Esophagus muscularis mucosa (tissue), 4 donors: ENCODE results near the gene LSM11. TPM values are rescaled to one million over a fixed set of nuclear protein-coding genes. Genes with fewer than 3 reads are reported as not detected.
A peak's percentile ranks its signal among the peaks of the same experiment; 100 is the strongest.

Experiments used
- DNase-seq: peaks from one replicate; pipeline ENCODE4 v3.0.0-alpha.2; 2017; ENCODE audit errors: extremely low spot score
- H3K27ac ChIP-seq, 4 donors: fragments of 200-600 bp; sonication (generic); replicated peaks in 1 of 4; 1 replicate in 3 of 4; 2 replicates in 1 of 4; pipeline ENCODE4 v1.5.1; 2016 to 2019; ENCODE audit warnings: mild to moderate bottlenecking in 1 of 4
- H3K27me3 ChIP-seq, 4 donors: fragments of 200-600 bp; sonication (generic); one replicate each; pipeline versions ENCODE4 v1.5.1 to v1.6.0; 2016 to 2019
- H3K36me3 ChIP-seq, 4 donors: fragments of 200-600 bp; sonication (generic); one replicate each; pipeline ENCODE4 v1.5.1; 2016 to 2019
- H3K4me1 ChIP-seq, 4 donors: fragments of 200-600 bp; sonication (generic); one replicate each; pipeline ENCODE4 v1.5.1; 2016 to 2019
- H3K4me3 ChIP-seq, 4 donors: fragments of 200-600 bp; sonication (generic); 1 replicate in 2 of 4; 2 replicates in 2 of 4; pipeline ENCODE4 v1.5.1; 2016 to 2019; ENCODE audit warnings: mild to moderate bottlenecking in 4 of 4, moderate library complexity in 1 of 4
- H3K9me3 ChIP-seq, 4 donors: fragments of 200-600 bp; sonication (generic); 1 replicate in 3 of 4; 2 replicates in 1 of 4; pipeline ENCODE4 v1.5.1; 2016 to 2019
- CTCF ChIP-seq, 3 experiments: fragments of 200-600 bp in 2 of 3; fragments of 450-650 bp in 1 of 3; sonication (generic) in 2 of 3; IDR thresholded peaks; one replicate each; pipeline ENCODE4 v1.5.1; 2017 to 2019; ENCODE audit warnings: antibody characterized with exemption in 3 of 3, mild to moderate bottlenecking in 2 of 3, moderate library complexity in 1 of 3
- EP300 ChIP-seq: sonication (generic); formaldehyde crosslinking; IDR thresholded peaks from one replicate; pipeline ENCODE4 v1.6.1; 2017; ENCODE audit warnings: antibody characterized with exemption
- POLR2A ChIP-seq: fragments of 450-650 bp; IDR thresholded peaks from one replicate; pipeline ENCODE4 v1.6.1; 2017; ENCODE audit warnings: antibody characterized with exemption, moderate library complexity, mild to moderate bottlenecking, low read depth
- POLR2AphosphoS5 ChIP-seq, 2 donors: sonication (generic); formaldehyde crosslinking; IDR thresholded peaks; one replicate each; pipeline ENCODE4 v1.6.1; 2017; ENCODE audit warnings: antibody characterized with exemption in 2 of 2
- WGBS: methylation state at CpG from one replicate; pipeline ENCODE4 v1.1.5; 2018; 5-methylcytosine and 5-hydroxymethylcytosine counted together
- intact Hi-C: fragments of 100-400 bp; cut with DNase I; formaldehyde crosslinking; loops from one replicate; pipeline ENCODE4 v1.15.1; 2023
- total RNA-seq, 4 donors: library from RNA; depleted of rRNA; stranded (reverse); fragments of >200 nt; gene quantifications; one replicate each; pipeline versions ENCODE4 v1.1.0 to v1.2.1, GENCODE V29; 2016

The LSM11 gene
- total RNA-seq, 4 donors from 2014 or later: 22.4 to 53.7 (median 33.7) TPM

- TF ChIP-seq EP300: no peak
- no peak for TF ChIP-seq POLR2AphosphoS5 (IDR thresholded peaks at IDR 0.05)
- H3K9me3 ChIP-seq: no peaks in the 10 kb centered on the region
- peaks cover 0 to 18% (median 16%) of the 10 kb centered on the region in 4 donors for H3K4me1 ChIP-seq
- H3K27me3 ChIP-seq: no peaks in the 10 kb centered on the region
- intact Hi-C loops: no loop called here
- no peak overlapping the region for H3K27ac ChIP-seq
- no peak overlapping the region for H3K4me3 ChIP-seq
- DNase-seq: no peak
- H3K36me3 ChIP-seq: peaks cover 31 to 79% (median 59%) of the 10 kb centered on the region in 4 donors
- whole genome bisulfite sequencing: 94% methylated on average over 1 of the region's 1 CpG
Measured at GRCh38 chr5:157758706-157759105, 15.2 kb downstream of the LSM11 start.

- TF ChIP-seq CTCF (IDR thresholded peaks at IDR 0.05): peak; percentile 71 to 81 (median 78)
- TF ChIP-seq POLR2AphosphoS5 (IDR thresholded peaks at IDR 0.05): no peak
- TF ChIP-seq EP300: no peak
- Histone ChIP-seq H3K4me3 (no peak overlapping the region), H3K9me3 (no peaks in the 10 kb centered on the region), H3K27me3 (no peaks in the 10 kb centered on the region), H3K27ac (peak overlapping the region in 2 of 4 donors; percentile 15 to 36), H3K36me3 (peaks cover 5 to 47% (median 29%) of the 10 kb centered on the region in 4 donors), H3K4me1 (peaks cover 0 to 18% (median 16%) of the 10 kb centered on the region in 4 donors)
- intact Hi-C loops: loop anchor here (5.0 kb wide), 1 partner anchor 235 kb away; no protein-coding TSS in a partner anchor
- WGBS: 35% methylated on average over 10 of the region's 10 CpGs
- DNase-seq: no peak
Measured at GRCh38 chr5:157761690-157762621, 18.4 kb downstream of the LSM11 start.

- WGBS: 83% methylated on average over 6 of the region's 6 CpGs
- Histone ChIP-seq H3K36me3 (peaks cover 5 to 21% (median 15%) of the 10 kb centered on the region in 4 donors), H3K27me3 (no peaks in the 10 kb centered on the region), H3K4me3 (no peak overlapping the region), H3K9me3 (no peaks in the 10 kb centered on the region), H3K27ac (no peak overlapping the region), H3K4me1 (peaks cover 0 to 18% (median 16%) of the 10 kb centered on the region in 4 donors)
- TF ChIP-seq EP300 (no peak), CTCF (IDR thresholded peaks at IDR 0.05) (no peak), POLR2A (no peak), POLR2AphosphoS5 (IDR thresholded peaks at IDR 0.05) (no peak)
- no peak for DNase-seq
- intact Hi-C loops: loop anchor here (5.0 kb wide), 1 partner anchor 233 kb away; no protein-coding TSS in a partner anchor
Measured at GRCh38 chr5:157764531-157764930, 21.0 kb downstream of the LSM11 start.

DNA sequence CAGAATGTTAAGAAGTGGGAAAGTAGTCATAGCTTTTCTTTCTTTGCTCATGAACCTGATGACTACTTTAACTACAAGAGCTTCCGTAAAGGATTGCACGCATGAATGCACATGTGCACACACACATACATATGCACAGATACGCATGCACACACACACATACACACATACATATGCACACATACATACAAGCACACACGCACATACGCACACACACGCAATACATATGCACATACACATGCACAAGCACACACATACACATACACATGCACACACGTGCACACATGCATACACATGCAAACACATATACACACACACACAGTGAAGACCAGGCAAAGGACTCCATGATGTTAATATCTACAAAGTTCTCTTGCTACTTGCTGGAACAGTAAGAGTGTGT, 22.9 kb downstream of the LSM11 start:
- Histone ChIP-seq H3K9me3 (no peaks in the 10 kb centered on the region), H3K4me1 (peaks cover 0 to 12% (median 11%) of the 10 kb centered on the region in 4 donors), H3K36me3 (peaks cover 0 to 2% (median 0%) of the 10 kb centered on the region in 4 donors), H3K4me3 (no peak overlapping the region), H3K27me3 (no peaks in the 10 kb centered on the region), H3K27ac (no peak overlapping the region)
- DNase-seq: no peak
- WGBS: 96% methylated on average over 7 of the region's 7 CpGs
- intact Hi-C loops: no loop called here
- no peak for TF ChIP-seq POLR2A
- no peak for TF ChIP-seq CTCF (IDR thresholded peaks at IDR 0.05)
- no peak for TF ChIP-seq EP300
- TF ChIP-seq POLR2AphosphoS5 (IDR thresholded peaks at IDR 0.05): no peak

GRCh38 chr5:157766902-157767301, 23.4 kb downstream of the LSM11 start:
- Histone ChIP-seq H3K9me3 (no peaks in the 10 kb centered on the region), H3K4me1 (peaks cover 0 to 7% (median 7%) of the 10 kb centered on the region in 4 donors), H3K36me3 (no peaks in the 10 kb centered on the region), H3K27me3 (no peaks in the 10 kb centered on the region), H3K4me3 (no peak overlapping the region), H3K27ac (no peak overlapping the region)
- DNase-seq: no peak
- TF ChIP-seq EP300: no peak
- no peak for TF ChIP-seq POLR2A
- TF ChIP-seq POLR2AphosphoS5 (IDR thresholded peaks at IDR 0.05): no peak
- no peak for TF ChIP-seq CTCF (IDR thresholded peaks at IDR 0.05)
- intact Hi-C loops: no loop called here
- 73% methylated on average over 1 of the region's 1 CpG for WGBS
